ENCODE data around the gene XRCC3.
"Not testable (repeated sequence)": the region's sequence is repeated elsewhere in the genome, so short reads cannot be mapped to it uniquely, and the experiment has no call there.

Gene XRCC3

DNA sequence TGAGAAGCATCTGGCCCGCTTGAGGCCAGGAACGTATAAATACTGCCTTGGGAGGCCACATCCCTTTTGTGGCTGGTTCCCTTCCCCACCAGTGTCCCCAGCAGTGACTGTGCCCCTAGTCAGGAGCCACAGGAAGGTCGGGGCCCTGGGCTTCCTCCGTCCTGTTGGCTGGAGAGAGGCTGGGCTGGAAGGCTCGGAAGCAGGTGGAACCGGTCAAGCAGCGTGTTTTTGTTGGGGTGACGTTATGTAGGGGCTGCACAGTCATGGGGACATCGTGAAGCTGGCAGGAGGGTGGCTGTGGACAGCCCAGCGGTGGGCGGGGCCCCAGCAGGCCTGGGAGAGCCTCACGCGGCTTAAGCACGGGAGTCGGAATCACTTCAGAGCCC is 10.1 kb downstream of the XRCC3 start:
- DNase-seq, result no peak

DNA sequence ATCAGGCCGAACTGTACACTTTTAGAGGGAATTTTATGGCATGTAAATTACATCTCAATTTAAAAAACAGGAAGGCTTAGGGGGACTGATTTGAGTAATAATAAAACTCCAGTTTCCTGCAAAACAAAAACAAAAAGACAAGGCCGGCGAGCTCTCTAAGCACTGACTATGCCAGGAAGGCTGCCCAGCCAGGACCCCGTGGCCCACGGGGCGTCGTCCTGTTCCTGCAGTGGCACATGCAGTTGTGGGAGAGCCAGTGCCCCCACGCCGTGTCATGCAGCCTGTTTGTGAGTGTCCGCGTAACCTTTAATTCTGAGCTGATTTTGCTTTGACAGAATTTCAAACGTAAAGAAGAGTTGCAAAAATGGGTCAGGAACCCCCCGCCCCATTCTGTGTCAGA is 10.5 kb downstream of the XRCC3 start:
- DNase-seq, result no peak

DNA sequence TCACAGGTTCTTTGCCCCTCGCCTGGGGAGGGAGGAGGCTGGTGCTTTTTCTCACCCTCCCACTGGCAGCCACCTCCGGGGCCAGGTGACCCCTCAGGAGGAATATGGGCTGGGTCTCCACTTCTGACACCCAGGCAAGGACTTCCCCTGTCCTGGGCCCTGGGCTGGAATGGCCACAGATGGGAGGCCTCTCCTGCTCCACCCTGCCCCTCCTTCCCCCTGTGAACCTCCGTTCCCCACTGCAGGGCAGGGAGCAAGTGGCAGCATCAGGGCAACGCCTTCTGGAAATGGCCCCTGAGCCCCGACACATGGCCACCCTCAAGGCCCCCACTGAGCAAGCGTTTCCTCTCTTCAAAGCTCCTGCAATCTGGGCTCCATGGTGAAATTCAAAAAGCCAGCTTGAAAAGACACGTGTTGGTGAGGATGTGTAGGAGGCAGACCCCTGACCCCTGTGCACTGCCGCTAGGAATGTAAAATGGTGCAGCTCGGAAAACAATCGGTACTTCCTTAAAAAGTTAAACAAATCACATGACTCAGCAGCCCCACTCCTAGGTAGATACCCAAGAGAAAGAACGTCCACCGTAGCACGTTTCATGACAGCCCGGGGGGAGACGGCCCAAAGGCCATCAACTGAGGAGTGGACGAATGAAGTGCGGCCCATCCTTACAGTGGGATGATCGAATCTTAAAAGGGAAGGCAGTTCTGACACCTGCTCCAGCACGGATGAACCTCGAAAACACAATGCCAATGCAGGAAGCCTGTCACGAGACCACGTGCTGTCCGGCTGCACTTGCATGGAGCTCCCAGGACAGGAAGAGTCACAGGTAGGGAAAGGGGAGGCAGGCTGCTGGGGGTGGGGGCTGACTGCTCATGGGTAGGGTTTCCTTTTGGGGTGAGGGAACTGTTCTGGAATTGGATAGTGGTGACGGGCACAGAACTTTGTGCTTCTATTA is 11.5 kb downstream of the XRCC3 start:
- no peak for DNase-seq

DNA sequence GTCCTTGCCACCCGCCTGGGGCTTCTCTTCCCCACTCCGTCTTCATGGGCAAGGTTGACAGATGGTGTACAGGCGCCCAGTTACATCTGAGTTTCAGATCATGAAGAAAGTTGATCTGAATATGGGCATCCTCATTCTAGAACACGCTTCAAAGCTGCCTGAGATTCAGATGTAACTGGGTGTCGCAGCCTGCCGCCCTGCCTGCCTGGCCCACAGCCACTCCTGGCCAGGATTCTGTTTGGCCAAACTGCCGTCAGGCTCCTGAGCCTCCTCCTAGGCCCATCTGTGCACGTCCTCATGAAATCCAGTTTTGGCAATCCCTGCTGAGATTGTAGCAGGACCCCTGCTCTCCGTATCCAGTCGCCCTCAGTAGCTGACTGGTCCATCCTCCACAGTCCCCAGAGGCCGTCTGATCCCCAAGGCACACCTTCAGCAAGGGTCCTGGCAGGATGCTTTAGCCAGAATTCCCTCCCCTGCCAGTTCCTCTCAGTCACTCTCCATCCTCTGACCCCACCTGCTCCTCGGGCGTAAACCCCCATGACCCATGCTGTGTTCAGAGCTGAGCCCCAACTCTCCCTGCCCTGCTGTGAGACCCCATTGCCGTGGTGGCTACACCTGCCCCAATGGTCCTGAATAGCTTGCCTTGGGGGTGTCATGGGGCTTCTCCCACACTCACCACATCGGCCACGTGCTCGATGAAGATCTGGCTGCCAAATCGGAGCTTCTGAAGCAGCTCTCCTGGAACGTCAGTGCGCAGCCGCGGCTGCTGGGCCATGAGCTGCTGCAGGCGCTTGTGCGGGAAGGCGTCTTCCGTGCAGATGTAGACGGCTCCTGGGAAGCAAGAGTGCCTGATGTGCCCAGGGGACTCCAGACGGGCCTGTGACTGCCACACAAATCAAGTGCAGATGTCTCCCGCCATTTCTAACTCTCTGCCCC is 12.5 kb downstream of the XRCC3 start:
- no peak for DNase-seq

DNA sequence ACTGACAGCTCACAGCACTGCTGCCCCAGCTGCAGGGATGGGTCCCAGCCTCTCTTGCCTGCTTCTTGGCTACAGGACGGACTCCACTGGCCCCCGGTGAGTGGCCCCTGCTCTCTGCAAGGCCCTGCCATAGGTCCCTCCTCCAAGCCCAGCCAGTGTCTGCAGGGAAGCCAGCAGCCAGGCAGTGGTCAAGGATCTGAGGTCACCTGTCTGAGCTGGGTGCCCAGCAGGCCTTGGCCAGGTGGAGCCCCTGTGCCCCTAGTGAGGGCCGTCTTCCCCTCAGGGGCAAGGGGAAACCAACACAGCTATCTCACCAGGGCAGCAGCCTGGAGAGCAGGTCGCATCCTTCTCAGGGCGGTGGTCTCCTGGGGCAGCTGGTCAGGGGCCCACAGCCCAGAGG is 13.2 kb downstream of the XRCC3 start:
- no peak for DNase-seq

DNA sequence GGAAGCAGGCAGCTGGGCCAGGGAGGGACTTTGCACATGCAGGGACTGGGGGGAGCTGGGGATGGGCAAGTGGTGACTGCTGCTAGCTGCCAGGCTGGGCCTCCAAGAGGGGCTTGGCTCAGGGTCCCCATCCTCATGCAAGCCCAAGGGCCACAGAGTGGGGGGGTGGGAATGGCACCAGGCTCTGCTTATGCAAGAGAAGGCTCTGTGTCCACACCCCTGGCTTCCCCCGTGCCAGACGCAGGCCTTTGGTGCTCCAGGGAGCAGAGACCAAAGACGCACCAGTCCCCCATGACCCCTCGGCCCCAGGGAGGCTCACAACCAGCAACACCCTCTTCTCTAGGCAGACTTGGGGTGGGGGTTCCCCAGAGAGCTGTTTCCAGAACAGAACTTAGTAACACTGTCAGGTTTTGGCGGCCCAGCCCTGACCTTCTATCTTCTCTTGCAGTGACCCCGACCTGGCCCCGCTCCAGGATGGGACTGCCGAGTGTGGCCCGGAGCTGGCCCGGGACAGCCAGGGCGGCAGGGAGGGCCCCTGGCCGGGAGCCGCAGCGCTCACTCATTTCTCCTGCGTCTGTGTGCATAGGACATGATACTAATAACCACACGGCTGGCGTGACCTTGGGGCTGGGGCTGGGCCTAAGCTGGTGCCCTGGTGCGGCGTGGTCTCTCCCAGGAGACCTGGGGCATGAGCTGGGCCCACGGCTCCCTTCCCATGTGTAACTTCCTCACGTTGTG is 14.3 kb downstream of the XRCC3 start:
- no peak for DNase-seq

DNA sequence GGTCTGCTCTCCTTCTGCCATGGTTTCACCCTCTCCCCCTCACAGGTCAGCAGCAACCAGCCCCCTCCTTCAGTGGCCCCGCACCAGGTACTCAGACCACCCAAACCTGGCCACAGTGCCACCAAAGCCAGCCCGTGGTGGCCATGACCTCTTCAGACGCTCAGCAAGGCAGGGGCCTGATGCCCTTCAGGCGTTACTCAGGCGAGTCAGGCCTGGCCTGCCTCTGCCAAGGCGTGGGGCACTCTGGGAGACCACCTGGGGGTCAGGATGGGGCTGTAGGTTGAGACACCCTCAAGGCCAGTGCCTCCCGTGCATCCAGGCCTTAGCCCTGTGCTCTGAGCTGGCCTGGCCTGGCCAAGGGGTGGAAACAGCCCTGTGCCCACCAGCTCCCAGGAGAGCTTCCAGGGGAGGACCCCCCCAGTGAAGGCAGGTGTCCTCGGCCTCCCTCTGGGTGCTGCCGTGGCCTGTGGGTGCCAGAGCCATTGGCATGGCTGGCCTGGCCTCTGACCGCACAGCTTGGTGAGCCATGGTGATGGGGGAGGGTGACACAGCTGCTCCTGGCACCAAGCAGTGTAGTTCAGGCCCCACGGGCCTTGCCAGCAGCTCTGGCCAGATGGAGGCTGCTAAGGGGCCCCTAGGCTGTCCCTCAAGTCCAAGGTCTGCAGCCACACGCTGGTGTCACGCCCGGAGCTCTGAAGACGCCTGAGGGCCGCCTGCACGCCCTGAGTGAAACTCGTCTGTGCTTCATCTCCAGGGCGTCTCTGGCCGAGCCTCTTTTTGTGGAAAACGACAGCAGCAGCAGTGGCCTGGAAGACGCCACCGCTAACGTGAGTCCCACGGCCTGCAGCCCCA is 15.1 kb downstream of the XRCC3 start:
- DNase-seq, result no peak

DNA sequence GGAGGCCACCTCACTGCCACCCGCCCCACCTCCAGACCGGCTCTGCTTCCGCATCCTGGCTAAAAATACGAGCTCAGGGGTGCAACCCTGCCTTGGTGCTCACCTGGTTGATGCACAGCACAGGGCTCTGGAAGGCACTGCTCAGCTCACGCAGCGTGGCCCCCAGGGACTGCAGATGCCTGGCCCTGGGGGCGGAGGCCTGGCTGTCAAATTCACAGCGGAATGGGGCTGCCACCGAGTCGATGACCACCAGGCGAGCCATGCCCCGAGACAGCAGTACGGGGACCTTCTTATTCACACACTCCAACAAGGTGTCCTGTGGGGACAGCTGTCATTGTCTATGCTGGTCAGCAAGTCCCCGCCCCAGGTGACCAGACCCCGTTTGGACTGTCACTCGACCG is 16.0 kb downstream of the XRCC3 start:
- no peak for DNase-seq

DNA sequence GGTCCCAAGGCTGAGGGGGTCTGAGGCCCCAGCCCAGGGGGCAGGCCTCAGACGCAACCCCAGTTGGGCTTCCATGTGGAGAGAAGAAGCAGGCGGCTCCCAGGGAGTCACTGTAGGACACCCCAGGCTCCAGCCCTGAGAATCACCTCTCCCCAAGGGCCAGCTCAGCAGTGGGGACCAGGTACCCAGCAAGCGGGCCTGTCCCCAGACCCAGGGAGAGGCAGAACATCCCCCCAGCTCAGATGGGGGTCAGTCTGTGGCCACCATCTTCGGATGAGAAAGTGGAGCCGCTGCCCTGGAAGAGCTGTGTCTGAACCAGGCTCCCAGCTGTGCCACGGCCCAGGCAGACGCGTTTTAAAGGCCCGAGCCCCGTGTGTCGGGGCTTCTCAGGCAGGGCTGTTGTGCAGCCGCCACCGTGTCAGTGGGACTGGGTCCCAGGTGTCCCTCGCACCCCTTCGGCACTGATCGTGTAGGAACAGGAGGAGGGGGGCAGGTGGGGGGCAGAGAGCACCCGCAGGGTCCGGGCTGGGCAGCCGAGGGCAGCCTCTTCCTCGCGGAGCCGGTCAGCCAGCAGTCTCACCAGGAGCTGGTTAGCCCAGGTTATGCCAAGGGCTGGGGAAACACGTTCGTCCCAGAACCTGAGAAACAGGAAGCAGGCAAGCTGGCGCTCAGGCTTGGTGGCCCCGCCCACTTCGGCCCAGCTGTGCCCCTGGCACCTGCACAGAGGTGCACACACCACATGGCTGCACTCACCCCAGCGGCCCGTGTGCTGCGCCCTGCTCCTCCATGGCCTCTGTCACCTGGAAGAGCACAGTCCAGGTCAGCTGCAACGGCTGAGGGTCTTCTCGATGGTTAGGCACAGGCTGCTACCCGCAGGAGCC is 16.6 kb downstream of the XRCC3 start:
- no peak for DNase-seq

DNA sequence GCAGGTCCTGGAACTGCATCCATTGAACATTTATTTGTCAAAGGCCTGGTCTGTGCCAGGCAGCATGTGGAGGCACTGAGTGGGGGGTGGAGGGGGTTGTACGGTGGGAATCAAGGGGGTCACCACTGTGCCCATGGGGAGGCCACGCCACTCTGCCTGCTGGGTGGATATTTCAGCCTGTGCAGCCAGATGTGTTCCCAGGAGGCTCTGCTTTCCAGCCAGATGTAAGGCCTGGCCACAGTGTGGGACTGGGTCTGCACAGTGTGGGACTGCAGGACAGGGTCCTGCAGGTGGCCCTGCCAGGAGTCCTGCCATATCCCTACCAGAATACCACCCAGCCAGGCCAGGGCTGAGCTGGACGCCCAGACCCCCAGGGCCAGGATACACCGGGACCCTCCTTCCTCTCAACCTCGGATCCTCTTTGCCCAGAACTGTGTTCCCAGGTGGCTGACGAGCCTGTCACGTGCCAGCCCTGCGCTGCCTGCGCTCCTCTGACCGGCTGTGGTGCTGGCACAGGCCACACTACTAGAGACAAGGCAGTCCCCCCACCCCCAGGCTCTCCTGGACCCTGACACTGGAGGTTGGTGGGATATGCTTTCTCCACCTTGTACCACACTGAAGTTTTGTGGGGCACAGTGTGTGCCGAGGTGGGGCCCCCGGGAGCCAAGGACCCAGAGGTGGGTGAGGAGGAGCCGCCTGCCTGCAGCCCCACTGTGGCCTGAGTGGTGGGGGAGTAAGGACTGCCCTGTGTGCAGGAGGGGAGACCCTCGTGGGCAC is 17.5 kb downstream of the XRCC3 start:
- DNase-seq, result no peak

DNA sequence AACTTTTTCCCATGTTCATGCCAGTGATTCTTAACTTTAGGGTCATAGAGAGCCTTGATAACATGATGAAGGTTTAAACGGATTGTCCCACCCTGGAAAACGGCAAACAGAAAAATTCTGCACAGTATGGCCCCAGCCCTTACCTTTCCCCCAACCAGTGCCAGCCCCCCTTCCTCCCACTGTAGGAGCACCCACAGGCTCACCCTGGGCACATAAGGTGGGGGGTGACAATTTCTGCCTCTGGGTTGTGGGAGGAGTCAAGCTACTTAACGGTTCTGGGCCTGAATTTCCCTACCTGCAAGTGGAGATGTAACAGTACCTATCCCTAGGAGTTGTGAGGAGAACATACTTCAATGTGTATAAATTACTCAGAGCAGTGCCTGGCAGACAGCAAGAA is 18.0 kb downstream of the XRCC3 start:
- DNase-seq, result no peak

DNA sequence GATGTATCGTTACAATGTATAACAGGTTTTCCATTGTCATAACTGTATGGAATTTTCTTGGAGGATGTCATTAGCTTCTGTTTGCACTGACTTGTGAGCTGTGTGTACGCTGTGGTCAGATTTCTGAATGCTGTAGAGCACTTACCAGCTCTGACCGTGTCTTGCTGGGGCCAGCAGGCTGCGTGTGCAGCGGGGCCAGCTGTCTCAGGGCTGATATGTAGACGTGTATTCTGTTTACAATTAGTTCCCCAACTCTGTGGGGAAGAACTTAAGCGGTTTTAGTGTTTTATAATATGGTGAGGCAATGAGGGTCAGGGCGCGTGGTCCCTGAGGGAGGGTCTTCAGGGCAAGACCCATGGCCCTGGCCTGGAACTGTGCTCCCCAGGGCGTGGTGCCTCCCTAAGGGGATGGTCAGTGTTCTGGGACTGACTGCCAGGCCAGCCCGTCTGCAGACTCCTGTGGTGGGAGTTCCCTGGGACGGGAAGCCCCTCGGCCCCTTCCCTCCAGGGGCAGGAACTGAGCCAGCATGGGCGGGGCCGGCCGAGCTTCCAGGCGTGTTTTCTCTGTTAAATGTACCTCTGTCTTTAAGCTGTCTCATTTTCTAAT is 18.7 kb downstream of the XRCC3 start:
- DNase-seq, result no peak

DNA sequence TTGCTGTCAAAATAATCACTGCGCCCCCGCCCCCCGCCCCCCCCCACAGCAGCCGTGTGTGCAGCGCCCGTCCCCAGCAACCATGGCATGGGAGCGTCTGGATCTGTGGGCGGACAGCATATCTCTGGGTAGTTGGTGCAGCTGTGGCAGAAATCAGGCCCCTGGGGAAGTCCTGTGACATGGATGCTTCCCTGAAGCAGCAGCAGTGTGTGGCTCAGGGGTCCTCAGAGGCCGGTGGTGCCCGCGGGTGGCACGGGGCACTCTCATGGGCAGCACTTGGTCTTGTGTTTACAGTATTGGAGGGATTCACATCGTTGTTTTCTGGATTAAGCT is 19.2 kb downstream of the XRCC3 start:
- DNase-seq, result no peak

DNA sequence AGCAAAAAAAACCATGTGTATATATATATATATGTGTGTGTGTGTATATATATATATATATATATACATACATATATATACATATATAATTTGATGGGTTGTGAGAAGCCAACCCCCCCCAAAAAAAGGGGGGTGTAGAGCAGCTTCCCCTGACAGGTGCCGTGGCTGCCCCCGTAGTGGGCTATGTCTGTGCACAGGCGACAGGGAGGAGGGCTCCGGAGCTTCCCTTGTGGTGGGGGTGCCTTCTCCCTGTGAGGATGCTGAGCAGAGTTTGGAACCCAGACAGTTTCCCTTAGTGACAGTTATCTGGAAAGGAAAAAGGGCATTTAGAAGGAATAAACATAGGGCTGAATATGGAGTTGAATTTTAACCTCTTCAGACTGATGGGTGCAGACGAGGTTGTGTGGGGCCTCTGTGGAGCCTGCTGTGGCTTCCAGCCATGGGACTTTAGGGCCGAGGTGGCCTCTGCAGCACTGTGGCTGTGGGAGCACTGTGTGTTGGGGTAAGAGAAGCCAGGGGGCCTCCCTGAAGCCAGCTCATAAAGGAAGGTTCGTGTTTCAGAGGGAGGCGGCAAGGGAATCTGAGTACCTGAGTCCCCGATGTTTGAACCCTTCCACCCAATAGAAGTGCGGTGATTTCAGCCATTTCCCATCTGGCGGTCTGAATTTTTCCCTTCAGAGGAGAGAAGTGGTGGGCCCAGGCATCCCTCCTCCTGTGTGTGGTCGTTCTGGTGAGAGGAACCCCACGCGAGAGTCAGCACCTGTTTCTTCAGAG is 19.8 kb downstream of the XRCC3 start:
- DNase-seq, result no peak

DNA sequence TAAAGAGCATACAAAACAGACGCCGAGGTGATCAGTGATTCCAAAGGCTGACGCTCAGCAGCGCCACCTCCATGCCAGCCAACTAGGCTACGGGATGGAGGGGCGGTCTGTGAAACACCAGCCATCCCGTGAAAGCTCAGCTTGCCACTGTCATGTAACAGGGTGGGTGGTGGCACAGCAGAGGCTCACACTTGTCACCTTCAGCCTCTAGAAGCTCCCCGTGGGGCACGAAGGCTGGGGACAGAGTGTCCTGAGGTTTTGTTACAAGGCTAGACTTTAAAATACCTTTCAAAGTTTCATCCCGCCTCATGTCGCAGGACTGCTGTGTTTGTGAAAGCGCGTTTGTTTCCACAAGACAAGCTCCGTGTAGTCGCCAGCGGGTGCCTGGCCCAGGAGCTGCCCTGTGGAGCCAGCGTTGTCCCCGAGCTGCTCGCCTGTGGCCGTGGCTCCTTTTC is 20.7 kb downstream of the XRCC3 start:
- no peak for DNase-seq

DNA sequence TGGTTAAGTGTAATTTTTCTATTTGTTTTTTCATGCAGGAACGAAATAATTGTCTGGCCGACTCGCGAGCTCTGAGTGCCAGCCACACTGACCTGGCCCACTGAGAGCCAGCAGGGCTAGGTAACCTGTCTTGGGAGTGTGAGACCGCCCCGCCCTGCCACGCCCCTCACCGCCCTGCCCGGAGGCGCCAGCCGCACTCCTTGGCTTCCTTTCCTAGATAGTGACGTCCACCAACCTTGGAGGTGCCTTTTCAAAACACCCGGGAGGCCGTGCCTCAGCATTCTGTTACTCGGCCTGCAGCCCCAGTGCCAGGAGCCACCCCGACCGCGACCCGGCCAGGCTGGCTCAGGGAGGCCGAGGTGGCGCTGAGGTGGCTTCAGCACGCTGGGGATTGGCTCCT is 21.7 kb downstream of the XRCC3 start:
- DNase-seq, result no peak

DNA sequence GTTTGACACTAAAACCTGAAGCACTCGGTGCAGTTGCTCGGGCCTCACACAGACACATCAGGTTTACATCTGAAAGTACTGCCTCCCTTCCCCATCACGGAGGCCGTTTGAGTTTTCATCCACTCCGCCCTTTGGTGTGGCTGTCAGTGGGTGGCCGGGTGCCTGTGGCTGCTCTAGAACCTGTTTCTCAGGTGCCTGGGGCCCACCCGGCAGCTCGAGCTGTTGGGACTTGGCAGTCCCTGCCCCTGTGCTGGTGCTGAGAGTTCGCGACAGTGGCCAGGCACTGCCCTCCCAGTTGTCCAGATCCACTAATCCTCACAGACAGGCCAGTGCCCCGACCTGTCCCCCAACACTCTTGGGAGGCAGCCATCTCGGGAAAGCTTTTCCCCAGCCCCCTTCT is 22.4 kb downstream of the XRCC3 start:
- no peak for DNase-seq

DNA sequence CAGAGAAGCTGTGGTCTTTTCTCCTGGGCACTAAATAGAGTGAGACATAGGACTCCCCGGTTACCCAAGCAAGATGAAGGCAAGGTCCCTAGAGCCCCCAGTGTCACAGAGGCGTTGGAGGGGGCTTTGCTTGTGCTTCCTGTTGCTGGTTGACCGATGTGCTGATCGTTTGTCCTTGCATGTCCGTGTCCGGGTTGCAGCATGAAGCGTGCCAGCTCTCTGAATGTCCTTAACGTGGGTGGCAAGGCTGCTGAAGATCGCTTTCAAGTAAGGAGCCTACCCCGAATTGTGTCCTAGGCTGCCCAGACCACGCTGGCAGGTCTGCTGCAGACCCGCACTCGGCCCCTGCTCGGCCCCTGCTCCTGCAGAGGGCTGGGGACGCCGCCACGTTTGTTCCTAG is 23.1 kb downstream of the XRCC3 start:
- DNase-seq, result no peak

DNA sequence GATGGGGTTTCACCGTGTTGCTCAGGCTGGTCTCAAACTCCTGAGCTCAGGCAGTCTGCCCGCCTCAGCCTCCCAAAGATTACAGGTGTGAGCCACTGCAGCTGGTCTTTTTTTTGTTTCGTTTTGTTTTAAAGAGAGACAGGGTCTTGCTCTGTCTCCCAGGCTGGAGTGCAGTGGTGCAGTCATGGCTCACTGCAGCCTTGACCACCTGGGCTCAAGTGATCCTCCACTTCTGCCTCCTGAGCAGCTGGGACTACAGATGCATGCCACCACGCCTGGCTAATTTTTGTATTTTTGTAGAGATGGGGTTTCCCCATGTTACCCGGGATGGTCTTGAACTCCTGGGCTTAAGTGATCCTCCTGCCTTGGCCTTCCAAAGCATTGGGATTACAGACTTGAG is 23.6 kb downstream of the XRCC3 start:
- DNase-seq, result not testable (repeated sequence)
